Measurements from ENCODE around the gene FUBP1.

Gene FUBP1

DNA sequence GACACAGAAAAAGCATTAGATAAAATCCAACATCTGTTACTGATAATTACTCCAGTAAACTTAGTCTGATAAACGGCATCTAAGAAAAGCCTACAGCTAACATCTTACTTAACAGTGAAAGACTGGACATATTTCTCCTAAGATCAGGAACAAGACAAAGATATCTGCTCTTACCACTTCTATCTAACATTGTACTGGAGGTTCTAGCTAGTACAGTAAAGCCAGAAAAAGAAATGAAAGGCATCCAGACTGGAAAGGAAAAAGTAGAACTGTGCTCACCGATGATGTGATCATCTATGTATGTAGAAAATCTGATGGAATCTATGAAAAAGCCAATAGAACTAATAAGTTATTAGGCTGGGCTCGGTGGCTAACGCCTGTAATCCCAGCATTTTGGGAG lies 68.8 kb downstream of the FUBP1 start:
- H3K27ac ChIP-seq, result no peak overlapping the region
- TF ChIP-seq, protein P1, sequence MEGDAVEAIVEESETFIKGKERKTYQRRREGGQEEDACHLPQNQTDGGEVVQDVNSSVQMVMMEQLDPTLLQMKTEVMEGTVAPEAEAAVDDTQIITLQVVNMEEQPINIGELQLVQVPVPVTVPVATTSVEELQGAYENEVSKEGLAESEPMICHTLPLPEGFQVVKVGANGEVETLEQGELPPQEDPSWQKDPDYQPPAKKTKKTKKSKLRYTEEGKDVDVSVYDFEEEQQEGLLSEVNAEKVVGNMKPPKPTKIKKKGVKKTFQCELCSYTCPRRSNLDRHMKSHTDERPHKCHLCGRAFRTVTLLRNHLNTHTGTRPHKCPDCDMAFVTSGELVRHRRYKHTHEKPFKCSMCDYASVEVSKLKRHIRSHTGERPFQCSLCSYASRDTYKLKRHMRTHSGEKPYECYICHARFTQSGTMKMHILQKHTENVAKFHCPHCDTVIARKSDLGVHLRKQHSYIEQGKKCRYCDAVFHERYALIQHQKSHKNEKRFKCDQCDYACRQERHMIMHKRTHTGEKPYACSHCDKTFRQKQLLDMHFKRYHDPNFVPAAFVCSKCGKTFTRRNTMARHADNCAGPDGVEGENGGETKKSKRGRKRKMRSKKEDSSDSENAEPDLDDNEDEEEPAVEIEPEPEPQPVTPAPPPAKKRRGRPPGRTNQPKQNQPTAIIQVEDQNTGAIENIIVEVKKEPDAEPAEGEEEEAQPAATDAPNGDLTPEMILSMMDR (conservative IDR thresholded peaks at IDR 0.05), result no peak

DNA sequence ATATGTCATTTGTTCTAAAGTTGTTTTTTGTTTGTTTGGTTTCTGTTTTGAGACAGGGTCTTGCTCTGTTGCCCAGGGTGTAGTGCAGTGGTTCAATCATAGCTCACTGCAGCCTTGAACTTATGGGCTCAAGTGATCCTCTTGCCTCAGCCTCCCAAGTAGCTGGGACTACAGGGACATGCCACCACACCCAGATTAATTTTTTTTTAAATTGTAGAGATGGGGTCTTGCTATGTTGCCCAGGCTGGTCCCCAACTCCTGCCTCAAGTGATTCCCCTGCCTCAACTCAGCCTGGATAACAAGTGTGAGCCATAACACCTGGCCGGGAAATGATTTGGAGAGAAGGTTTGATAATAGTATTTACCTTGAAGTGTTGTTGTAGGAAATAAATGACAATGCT lies 72.2 kb downstream of the FUBP1 start:
- TF ChIP-seq, protein P1 (conservative IDR thresholded peaks at IDR 0.05), result no peak
- H3K27ac ChIP-seq, result no peak overlapping the region

DNA sequence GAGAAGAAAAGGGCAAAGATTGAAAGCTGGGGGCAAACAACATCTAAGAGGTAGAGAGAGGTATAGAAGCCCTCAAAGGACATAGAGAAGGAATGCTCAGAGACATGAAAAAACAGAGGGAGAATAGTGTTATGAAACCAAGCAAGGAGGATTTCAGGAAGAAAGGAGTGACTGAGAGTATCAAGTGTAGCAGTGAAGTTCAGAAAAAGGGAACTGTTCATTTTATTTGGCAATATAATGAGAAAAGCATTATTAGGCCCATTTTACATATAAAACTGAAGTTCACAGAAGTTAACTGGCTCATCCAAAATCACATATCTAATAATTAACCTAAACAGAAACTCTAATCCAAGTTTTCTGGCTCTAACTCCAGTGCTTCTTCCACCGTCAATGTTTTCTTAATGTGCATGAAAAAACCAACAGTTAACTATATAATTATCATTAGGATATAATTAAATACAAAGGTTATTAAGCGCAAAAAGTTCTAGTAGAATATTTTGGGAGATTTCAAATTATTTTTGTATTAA lies 72.8 kb downstream of the FUBP1 start:
- TF ChIP-seq, protein P1 (conservative IDR thresholded peaks at IDR 0.05), result no peak
- H3K27ac ChIP-seq, result no peak overlapping the region

DNA sequence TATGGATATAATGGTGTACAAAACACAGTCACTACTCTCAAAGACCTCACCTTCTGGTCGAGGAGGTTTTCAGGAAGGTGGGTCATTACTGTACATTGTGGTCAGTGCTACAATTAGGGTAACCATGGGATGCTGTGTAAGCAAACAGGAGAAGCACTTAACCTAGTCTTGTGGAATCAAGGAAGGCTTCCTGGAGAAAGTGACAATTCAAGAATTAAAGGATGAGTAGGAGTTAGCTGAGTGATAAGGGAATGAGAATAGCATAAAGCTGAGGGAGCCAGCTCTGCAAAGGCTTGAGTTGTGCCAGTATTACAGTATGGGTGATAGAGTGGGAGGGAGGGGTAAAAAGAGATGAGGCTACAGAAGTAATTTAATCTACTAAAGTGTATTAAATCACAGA lies 73.3 kb downstream of the FUBP1 start:
- H3K27ac ChIP-seq, result no peak overlapping the region
- TF ChIP-seq, protein P1 (conservative IDR thresholded peaks at IDR 0.05), result no peak

DNA sequence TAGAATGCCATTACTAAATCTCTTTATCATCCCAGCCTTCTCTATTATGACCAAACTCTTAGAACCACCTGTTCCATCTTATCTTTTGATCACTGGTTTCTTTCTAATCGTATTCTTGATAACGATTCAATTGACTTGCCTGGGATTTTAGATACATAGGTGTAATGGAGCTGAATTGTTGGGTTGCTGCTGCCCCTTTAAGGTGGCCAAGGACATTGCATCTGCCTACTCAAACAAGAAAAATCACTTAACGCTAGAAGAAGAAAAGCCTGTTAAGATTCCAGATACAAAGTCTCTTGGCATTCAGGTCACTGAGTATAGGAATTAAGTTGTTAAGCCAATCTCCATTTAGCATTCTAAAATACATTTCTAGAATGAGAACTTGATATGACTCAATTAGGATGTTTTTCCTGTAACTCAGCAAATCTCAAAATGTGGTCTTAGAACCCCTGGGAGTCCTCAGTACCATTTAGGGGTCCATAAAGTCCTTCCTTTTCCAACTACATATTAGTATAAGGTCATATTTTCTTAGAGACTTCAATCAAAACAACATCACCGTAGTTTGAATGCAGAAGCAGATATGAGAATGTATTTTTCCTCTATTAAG lies 78.1 kb downstream of the FUBP1 start:
- TF ChIP-seq, protein P1 (conservative IDR thresholded peaks at IDR 0.05), result peak; percentile 83

DNA sequence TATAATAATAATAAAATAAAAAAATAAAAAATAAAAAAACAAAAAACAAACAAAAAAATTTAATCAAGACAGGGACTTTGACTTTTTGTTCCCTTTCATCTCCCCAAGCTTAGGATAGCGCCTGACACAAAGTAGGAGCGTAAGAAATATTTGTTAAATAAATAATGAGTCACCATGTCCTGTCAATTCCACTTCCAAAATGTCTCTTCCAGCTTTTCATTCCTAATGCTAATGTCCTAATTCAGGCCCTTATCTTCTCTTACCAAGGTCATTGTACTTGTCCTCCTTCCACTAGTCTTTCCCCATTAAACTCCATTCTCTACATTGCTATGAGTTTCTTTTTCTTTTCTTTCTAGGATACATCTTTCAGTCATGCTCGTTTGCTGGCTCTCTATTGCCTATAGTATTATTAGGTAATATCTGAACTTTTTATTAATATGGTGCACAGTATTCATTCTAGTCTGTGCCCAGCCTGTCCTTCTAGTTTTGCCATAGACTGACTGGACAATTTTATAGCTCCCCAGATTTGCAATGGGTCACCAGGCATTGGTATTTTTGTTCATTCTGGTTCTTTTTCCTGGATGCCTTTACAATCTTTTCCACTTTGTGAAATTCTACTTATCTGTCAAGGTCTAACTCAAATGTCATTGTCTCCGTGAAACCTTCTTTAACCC lies 79.1 kb downstream of the FUBP1 start:
- no peak overlapping the region for H3K27ac ChIP-seq
- TF ChIP-seq, protein P1 (conservative IDR thresholded peaks at IDR 0.05), result no peak

More for the DNA sequence above, 78.1 kb downstream of the FUBP1 start:
- no peak overlapping the region for H3K27ac ChIP-seq
